Measurements from ENCODE around the gene CBX2.

DNA sequence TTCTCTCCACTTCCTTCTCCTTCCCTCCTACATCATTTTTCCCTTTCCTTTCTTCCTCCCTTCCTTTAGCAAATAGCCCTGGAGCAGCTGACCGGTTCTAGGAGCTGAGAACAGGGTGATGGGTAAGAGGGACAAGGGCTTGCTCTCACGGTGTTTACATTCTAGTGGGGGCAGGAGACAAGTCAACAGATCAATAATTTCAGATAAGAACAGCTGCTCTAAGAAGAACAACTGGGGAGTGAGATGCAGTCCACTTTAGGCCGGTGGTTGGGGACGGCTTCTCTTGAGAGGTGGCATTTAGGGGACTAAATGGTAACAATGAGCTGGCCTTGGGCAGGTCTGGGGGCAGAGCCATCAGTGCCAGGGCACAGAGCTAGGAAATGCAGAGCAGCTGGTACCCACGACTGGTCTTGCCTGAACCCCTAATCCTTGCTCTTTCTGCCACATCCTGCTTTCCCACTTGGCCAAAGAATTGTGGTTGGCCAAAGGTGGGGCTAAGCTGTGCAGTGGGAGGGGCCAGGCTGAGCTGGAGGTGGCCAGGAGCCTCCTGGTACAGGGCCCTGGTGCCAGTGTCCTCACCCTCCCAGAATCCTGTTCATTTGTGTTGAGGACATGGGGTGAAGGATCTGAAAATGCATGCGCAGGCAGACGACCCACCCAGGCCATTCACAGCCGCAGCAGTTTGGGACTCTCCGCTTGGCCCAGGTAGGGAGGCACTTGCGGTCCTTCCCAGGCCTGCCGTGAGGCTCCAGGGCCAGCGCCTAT lies 43.6 kb downstream of the CBX2 start:
- TF ChIP-seq REST (IDR thresholded peaks at IDR 0.05; ENCODE audit: insufficient read depth in 1 of 2, low read depth in 2 of 2, low read length in 2 of 2) (no peak), POLR2AphosphoS5 (IDR thresholded peaks at IDR 0.05; ENCODE audit: low read depth, low read length) (no peak)
